Measurements from ENCODE around the gene HDAC7.
A peak's percentile ranks its signal among the peaks of the same experiment; 100 is the strongest.

HDAC7 gene

DNA sequence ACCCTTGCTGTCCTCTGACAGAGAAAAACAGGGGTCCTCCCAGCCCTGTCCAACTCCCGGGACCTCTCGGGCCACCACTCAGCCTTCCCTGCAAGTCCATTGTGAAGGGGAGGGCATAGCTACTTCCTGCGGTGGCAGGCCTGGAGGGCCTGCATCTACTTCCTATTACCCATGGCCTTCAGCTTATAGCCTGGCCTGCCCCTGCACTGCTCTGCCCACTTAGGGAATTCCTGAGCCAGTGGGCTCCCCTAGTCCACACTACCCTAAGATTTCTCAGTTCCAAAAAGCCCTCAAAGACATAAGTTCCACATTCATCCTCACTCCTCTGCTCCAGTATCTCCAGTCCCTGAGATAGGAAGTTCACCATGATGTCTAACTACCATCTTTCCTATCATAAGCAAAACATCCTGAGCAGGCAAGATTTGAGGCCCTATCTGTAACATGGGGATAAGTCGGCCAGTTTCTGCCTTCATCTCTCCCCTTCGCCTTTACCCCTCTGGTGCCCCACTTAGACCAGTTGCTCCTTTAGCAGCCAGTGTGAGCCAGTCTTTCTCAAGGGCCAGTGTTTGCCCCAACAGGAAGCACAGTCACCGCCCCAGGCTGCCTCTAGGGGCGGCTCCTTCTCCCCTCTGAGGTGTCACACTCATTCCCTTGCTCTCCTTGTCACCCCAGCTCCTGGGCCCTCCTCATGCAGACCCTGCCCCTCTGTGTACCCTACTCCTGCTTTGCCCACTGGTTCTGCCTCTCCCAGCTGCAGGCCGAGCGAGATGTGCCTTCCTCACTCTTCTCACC is 10.9 kb downstream of the HDAC7 start:
- in situ Hi-C loops (cut with MboI; ENCODE audit: low pct_unique_long_range_greater_than_20kb, low sequenced_read_pairs, unreplicated experiment), result no loop called here
- no peak for DNase-seq (ENCODE audit: low spot score)
- TF ChIP-seq, protein P1, sequence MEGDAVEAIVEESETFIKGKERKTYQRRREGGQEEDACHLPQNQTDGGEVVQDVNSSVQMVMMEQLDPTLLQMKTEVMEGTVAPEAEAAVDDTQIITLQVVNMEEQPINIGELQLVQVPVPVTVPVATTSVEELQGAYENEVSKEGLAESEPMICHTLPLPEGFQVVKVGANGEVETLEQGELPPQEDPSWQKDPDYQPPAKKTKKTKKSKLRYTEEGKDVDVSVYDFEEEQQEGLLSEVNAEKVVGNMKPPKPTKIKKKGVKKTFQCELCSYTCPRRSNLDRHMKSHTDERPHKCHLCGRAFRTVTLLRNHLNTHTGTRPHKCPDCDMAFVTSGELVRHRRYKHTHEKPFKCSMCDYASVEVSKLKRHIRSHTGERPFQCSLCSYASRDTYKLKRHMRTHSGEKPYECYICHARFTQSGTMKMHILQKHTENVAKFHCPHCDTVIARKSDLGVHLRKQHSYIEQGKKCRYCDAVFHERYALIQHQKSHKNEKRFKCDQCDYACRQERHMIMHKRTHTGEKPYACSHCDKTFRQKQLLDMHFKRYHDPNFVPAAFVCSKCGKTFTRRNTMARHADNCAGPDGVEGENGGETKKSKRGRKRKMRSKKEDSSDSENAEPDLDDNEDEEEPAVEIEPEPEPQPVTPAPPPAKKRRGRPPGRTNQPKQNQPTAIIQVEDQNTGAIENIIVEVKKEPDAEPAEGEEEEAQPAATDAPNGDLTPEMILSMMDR (IDR thresholded peaks at IDR 0.05; ENCODE audit: extremely low read depth, insufficient read depth, missing control alignments), result peak; percentile 24

DNA sequence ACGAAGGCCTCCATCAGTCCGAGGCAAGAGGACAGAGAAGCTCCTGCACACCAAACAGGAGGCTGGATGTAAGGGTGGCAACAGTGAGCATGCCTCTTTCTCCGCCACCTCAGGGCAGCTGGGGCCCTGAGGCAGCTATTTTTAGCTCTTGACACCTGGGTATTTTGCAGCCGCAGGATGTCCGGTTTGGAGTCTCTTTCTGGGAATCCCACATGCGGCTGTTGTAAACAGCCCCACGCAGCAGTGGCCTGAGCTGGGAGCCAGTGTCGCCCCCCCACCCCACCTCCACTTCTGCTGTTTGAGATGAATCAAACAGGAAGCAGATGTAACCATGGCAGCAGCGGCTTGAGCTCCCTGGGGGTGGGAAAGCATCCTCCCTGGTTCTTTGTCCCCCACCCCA is 11.7 kb downstream of the HDAC7 start:
- in situ Hi-C loops (cut with MboI; ENCODE audit: low pct_unique_long_range_greater_than_20kb, low sequenced_read_pairs, unreplicated experiment), result no loop called here
- DNase-seq (ENCODE audit: low spot score), result peak; percentile 58

DNA sequence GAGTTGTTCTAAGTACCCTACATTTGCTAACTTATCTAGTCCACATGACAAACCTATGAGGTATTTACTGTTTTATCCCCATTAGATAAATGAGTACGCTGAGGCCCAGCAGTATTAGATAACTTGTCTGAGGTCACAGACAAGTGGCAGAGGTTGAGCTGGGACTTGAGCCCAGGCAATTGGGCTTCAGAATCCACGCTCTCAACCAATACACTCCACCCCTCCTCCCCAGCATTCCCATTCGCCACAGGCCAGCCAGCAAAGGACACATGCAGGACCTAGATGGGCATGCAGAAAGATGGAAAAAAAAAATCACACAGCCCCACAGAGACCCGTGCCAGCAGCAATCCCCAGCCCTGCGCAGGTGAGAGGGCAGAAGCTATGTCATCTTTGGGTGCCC is 12.4 kb downstream of the HDAC7 start:
- TF ChIP-seq, protein P1 (IDR thresholded peaks at IDR 0.05; ENCODE audit: extremely low read depth, insufficient read depth, missing control alignments), result no peak
- in situ Hi-C loops (cut with MboI; ENCODE audit: low pct_unique_long_range_greater_than_20kb, low sequenced_read_pairs, unreplicated experiment), result no loop called here
- DNase-seq (ENCODE audit: low spot score), result no peak

More for the DNA sequence above, 11.7 kb downstream of the HDAC7 start:
- TF ChIP-seq, protein P1 (IDR thresholded peaks at IDR 0.05; ENCODE audit: extremely low read depth, insufficient read depth, missing control alignments), result no peak

DNA sequence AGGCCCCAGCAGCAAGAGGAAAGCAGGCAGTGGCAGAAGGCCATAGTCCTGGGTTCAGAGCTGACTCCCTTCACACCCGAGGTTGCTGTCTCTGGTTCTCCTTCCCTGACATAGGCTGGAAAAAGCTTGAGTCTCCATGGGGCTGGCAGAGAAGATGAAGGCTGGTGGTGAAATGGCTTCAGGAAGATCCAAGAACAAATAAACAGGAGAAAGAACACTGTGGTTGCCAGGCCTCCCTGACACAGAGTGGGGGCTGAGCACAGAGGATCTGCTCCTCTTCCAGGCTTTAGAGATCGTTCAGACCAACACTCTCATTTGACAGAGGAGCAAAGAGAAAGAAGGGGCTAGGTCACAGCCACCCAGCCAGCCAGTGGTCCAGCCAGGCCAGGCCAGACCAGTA is 14.3 kb downstream of the HDAC7 start:
- in situ Hi-C loops (cut with MboI; ENCODE audit: low pct_unique_long_range_greater_than_20kb, low sequenced_read_pairs, unreplicated experiment), result no loop called here
- no peak for DNase-seq (ENCODE audit: low spot score)
- TF ChIP-seq, protein P1 (IDR thresholded peaks at IDR 0.05; ENCODE audit: extremely low read depth, insufficient read depth, missing control alignments), result no peak

DNA sequence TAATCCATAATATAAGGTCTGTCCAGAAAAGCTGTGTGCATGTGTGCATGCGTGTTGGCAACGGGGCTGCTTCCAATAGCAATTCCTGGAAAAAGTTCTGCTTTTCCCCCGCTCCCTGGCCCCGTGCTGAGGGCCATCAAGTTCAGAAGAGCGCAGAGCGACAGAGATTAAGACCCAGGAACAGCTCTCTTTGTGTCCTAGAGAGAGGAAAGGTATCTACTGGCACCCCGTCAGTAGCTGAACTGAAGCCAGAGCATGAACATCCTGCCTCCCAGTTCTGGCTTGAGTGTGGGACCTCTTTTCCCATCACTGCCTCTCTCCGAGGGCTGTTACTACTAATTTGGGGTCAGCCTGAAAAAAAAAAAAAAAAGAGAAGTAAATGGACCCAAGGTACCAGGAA is 15.5 kb downstream of the HDAC7 start:
- TF ChIP-seq, protein P1 (IDR thresholded peaks at IDR 0.05; ENCODE audit: extremely low read depth, insufficient read depth, missing control alignments), result no peak
- no peak for DNase-seq (ENCODE audit: low spot score)
- in situ Hi-C loops (cut with MboI; ENCODE audit: low pct_unique_long_range_greater_than_20kb, low sequenced_read_pairs, unreplicated experiment), result no loop called here

DNA sequence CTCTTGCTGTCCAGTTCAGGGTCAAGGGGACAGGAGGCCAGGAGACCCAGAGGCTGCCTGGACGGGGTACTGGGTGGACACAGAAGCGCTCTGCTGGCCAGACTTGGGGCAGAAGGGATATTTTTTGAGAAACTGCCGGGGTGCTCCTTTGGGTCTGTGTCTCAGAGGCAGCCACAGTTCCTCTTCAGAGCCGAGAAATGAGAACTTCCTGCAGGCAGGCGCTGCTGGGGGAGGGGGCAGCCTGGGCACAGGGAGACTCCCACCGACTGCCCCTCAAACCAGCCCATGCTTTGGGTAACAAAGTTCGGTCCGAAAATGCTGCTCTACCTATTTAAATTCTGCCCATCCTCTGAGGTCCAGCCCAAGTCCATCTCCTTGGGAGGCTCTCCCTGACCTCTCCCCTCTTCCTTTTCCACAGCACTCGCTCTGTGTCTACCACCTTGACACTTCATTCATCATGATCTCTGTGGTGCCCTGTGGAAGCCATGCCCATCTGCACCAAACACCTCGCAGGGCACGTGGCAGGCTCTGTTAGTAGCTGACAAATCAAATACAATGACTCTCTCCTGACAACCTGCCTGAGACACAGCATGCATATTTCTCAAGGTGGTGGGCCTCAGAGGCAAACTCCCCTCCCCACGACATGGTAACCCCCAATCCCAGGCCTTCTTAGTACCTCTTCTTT is 16.4 kb downstream of the HDAC7 start:
- DNase-seq (ENCODE audit: low spot score), result no peak
- TF ChIP-seq, protein P1 (IDR thresholded peaks at IDR 0.05; ENCODE audit: extremely low read depth, insufficient read depth, missing control alignments), result no peak
- in situ Hi-C loops (cut with MboI; ENCODE audit: low pct_unique_long_range_greater_than_20kb, low sequenced_read_pairs, unreplicated experiment), result no loop called here
